Peyer's patch (tissue), 4 donors: Measurements from ENCODE around the gene PLPP4.

Source experiments
- CTCF ChIP-seq, 6 experiments: fragments of 450-650 bp in 4 of 6; fragments of 200-600 bp in 2 of 6; sonication (generic) in 1 of 6; IDR thresholded peaks; one replicate each; pipeline ENCODE4 v1.5.1; 2017 to 2019; ENCODE audit warnings: antibody characterized with exemption in 6 of 6, mild to moderate bottlenecking in 3 of 6, moderate library complexity in 1 of 6
- POLR2A ChIP-seq, 2 donors: fragments of 450-650 bp; IDR thresholded peaks; one replicate each; pipeline ENCODE4 v1.5.1; 2017; ENCODE audit warnings: antibody characterized with exemption in 2 of 2, mild to moderate bottlenecking in 2 of 2, moderate library complexity in 2 of 2

DNA sequence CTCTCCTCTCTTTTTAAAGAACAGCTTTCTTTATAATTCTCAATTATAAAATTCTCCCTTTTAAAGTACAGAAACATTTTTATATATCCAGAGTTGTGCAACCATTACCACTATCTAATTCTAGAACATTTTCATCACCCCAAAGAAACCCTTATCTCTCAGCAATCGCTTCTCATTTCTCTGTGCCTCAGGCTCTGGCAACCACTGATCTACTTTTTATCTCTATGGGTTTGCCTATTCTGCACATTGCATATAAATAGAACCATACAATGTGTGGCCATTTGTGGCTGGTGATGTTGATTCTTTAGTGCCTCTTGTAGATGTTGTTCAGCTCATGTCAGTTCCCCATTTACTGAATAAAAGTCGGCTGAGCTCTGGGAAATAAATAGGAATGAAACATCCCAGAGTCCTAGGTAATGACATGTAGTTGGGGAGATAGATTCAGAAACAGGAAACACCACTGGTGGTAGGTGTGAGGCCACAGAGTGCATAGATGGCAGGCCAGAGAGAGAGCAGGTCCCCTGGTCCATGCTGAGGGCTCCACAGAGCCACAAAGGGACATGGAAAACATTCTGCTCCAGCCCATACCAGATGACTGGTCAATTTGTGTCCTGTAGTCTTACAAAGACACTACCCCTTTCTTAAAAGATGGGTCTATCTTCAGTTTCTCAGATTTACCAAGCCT, 126.5 kb downstream of the PLPP4 start:
- no peak for TF ChIP-seq CTCF (IDR thresholded peaks at IDR 0.05)
- no peak for TF ChIP-seq POLR2A (IDR thresholded peaks at IDR 0.05)
